Loucy (cell line): Measurements from ENCODE around the gene CAB39.

Experiments
- H2AFZ ChIP-seq: fragments of 200-600 bp; sonication (generic); 2 replicates; pipeline ENCODE4 v1.6.0; 2016; ENCODE audit warnings: antibody characterized with exemption, mild to moderate bottlenecking, low read length, moderate library complexity
- H3F3A ChIP-seq: fragments of 200-600 bp; 2 replicates; pipeline ENCODE4 v1.6.0; 2016; ENCODE audit warnings: antibody characterized with exemption, low read depth, mild to moderate bottlenecking
- H3K27me3 ChIP-seq: fragments of 200-600 bp; sonication (generic); 2 replicates; pipeline ENCODE4 v1.6.1; 2014; ENCODE audit warnings: low read length, mild to moderate bottlenecking; ENCODE audit not compliant: insufficient read depth, poor library complexity, severe bottlenecking
- H3K36me3 ChIP-seq: fragments of 200-600 bp; sonication (generic); 2 replicates; pipeline ENCODE4 v1.6.1; 2016; ENCODE audit warnings: low read length; ENCODE audit not compliant: insufficient read depth
- H3K4me1 ChIP-seq: fragments of 200-600 bp; sonication (generic); 2 replicates; pipeline ENCODE4 v1.5.1; 2014; ENCODE audit warnings: low read length, mild to moderate bottlenecking; ENCODE audit not compliant: insufficient read depth, poor library complexity, severe bottlenecking
- H3K4me2 ChIP-seq: fragments of 200-600 bp; sonication (generic); 2 replicates; pipeline ENCODE4 v1.6.0; 2014; ENCODE audit warnings: antibody characterized with exemption, low read length, low read depth, mild to moderate bottlenecking; ENCODE audit not compliant: poor library complexity, severe bottlenecking
- H3K4me3 ChIP-seq: fragments of 200-600 bp; sonication (generic); 2 replicates; pipeline ENCODE4 v1.5.1; 2014; ENCODE audit warnings: low read length, mild to moderate bottlenecking, mixed read lengths; ENCODE audit not compliant: poor library complexity, severe bottlenecking
- H3K79me2 ChIP-seq: fragments of 200-600 bp; sonication (generic); 2 replicates; pipeline ENCODE4 v1.6.1; 2014; ENCODE audit warnings: low read length; ENCODE audit not compliant: insufficient read depth
- H3K9ac ChIP-seq: fragments of 200-600 bp; sonication (generic); 2 replicates; pipeline ENCODE4 v1.6.0; 2014; ENCODE audit warnings: mild to moderate bottlenecking, low read depth, low read length, moderate library complexity; ENCODE audit not compliant: poor library complexity, severe bottlenecking
- H3K9me2 ChIP-seq: fragments of 200-600 bp; sonication (generic); replicated peaks from 2 replicates; pipeline ENCODE4 v1.6.1; 2016; ENCODE audit warnings: low read depth, low read length, mixed read lengths
- H3K9me3 ChIP-seq: fragments of 200-600 bp; sonication (generic); 2 replicates; pipeline ENCODE4 v1.6.1; 2014; ENCODE audit warnings: mild to moderate bottlenecking, antibody characterized with exemption, low read length, low read depth; ENCODE audit not compliant: insufficient read depth
- H4K20me1 ChIP-seq: fragments of 200-600 bp; sonication (generic); 2 replicates; pipeline ENCODE4 v1.6.0; 2014; ENCODE audit warnings: antibody characterized with exemption, low read length, mild to moderate bottlenecking; ENCODE audit not compliant: insufficient read depth, poor library complexity, severe bottlenecking
- EZH2phosphoT487 ChIP-seq: fragments of 200-600 bp; IDR thresholded peaks from 2 replicates; pipeline ENCODE4 v1.6.1; 2018; ENCODE audit warnings: antibody characterized with exemption, mild to moderate bottlenecking, moderate library complexity, borderline replicate concordance
- TF ChIP-seq, protein P1 (sequence below): fragments of 200-600 bp; sonication (generic); conservative IDR thresholded peaks from 2 replicates; pipeline ENCODE4 v1.5.1; 2014; ENCODE audit warnings: mild to moderate bottlenecking, antibody characterized with exemption, low read length

CAB39 gene

DNA sequence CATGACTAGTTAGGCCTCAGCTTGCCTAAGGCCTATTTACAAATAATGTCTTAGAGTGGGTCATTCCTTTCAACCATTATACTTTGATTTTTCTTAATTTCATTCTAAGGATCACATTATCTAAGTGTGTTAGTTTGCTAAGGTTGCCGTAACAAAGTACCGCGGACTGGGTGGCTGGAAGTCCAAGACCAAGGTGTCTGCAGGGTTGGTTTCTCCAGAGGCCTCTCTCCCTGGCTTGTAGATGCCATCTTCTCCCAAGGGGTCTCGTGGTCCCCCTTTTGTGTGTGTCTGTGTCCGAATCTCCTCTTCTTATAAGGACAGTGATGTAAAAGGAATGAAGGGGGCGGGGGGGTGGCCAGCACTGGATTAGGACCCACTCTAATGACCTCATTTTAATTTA lies 133.7 kb downstream of the CAB39 start:
- no peaks in the 10 kb centered on the region for H3F3A ChIP-seq
- H3K4me2 ChIP-seq, result no peak overlapping the region
- no peaks in the 10 kb centered on the region for H3K36me3 ChIP-seq
- no peaks in the 10 kb centered on the region for H3K27me3 ChIP-seq
- H3K9ac ChIP-seq, result no peak overlapping the region
- H2AFZ ChIP-seq, result no peak overlapping the region
- no peak for TF ChIP-seq EZH2phosphoT487
- TF ChIP-seq, protein P1, sequence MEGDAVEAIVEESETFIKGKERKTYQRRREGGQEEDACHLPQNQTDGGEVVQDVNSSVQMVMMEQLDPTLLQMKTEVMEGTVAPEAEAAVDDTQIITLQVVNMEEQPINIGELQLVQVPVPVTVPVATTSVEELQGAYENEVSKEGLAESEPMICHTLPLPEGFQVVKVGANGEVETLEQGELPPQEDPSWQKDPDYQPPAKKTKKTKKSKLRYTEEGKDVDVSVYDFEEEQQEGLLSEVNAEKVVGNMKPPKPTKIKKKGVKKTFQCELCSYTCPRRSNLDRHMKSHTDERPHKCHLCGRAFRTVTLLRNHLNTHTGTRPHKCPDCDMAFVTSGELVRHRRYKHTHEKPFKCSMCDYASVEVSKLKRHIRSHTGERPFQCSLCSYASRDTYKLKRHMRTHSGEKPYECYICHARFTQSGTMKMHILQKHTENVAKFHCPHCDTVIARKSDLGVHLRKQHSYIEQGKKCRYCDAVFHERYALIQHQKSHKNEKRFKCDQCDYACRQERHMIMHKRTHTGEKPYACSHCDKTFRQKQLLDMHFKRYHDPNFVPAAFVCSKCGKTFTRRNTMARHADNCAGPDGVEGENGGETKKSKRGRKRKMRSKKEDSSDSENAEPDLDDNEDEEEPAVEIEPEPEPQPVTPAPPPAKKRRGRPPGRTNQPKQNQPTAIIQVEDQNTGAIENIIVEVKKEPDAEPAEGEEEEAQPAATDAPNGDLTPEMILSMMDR, result no peak
- no peaks in the 10 kb centered on the region for H3K9me2 ChIP-seq
- no peaks in the 10 kb centered on the region for H3K4me1 ChIP-seq
- H3K9me3 ChIP-seq, result no peaks in the 10 kb centered on the region
- no peaks in the 10 kb centered on the region for H4K20me1 ChIP-seq
- no peak overlapping the region for H3K4me3 ChIP-seq
- no peaks in the 10 kb centered on the region for H3K79me2 ChIP-seq

DNA sequence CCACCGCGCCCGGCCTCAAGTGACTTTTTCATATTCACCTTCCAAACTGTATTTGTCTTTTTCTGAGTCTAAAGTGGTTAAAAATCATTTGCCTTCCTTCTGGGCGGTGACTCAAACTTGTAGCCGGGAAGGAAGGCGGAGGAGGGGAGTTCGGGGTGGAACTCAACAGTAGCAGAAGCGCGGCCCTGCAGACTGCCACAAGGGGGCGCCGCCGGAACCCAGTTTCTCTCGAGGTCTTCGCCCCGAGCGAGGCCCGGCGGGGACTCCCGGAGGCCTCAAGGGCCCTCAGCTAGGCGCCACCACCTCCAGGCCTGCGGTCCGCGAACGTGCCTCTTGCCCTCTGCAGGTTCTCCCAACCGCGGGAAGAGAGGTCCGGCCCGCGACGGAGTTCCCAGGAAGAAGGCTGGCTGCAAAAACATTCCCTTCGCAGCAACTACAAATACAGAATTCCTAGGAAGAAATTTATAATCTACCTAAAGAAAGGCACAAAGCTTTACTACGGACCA lies 135.3 kb downstream of the CAB39 start:
- no peaks in the 10 kb centered on the region for H3F3A ChIP-seq
- TF ChIP-seq, protein P1, result peak; percentile 69
- TF ChIP-seq EZH2phosphoT487, result no peak
- H3K4me2 ChIP-seq, result no peak overlapping the region
- H3K27me3 ChIP-seq, result no peaks in the 10 kb centered on the region
- H3K36me3 ChIP-seq, result no peaks in the 10 kb centered on the region
- no peak overlapping the region for H3K4me3 ChIP-seq
- H4K20me1 ChIP-seq, result no peaks in the 10 kb centered on the region
- H3K9me3 ChIP-seq, result no peaks in the 10 kb centered on the region
- H3K9ac ChIP-seq, result no peak overlapping the region
- H3K79me2 ChIP-seq, result no peaks in the 10 kb centered on the region
- H3K9me2 ChIP-seq, result no peaks in the 10 kb centered on the region
- H2AFZ ChIP-seq, result no peak overlapping the region
- H3K4me1 ChIP-seq, result no peaks in the 10 kb centered on the region

DNA sequence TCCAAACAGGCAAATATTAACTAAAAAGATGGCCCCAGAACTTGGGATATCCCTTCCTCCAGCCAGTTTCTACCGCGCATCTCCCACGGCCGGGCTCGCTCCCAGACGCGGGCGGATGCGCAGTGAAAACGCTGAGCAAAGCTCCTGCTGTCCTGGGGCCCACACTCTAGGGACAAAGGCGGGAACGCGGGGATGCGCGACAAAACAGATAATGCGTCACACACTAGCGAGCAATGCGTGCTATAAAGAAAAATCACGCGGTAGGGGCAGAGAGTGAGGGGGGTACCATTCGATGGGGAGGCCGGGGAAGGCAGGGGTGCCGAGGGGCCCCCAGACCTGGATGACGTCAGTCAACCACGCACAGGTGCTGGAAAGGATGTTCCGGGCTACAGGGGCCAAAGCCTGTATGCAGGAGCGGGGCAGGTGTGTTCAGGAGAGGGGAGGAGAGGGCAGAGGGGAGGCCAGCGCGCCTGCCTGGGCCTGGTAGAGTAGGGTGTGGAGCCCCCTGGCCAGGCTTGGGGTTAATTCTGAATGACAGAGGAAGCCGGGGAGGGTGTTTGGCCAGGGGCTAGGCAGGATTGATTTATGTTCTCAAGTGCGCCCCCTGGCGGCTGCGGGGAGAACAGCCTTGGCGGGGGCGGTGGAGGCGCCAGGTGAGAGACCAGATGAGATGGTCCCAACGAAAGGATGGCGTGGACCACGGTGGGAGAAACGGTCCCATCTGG lies 137.2 kb downstream of the CAB39 start:
- Histone ChIP-seq H3K4me1 (no peaks in the 10 kb centered on the region), H3K36me3 (no peaks in the 10 kb centered on the region), H3K79me2 (no peaks in the 10 kb centered on the region), H2AFZ (no peak overlapping the region), H3K27me3 (no peaks in the 10 kb centered on the region), H3K4me2 (no peak overlapping the region), H3K9me2 (no peaks in the 10 kb centered on the region), H3K9me3 (no peaks in the 10 kb centered on the region), H3K4me3 (no peak overlapping the region), H4K20me1 (no peaks in the 10 kb centered on the region), H3F3A (no peaks in the 10 kb centered on the region), H3K9ac (no peak overlapping the region)
- TF ChIP-seq, protein P1, result peak; percentile 55
- TF ChIP-seq EZH2phosphoT487, result no peak
